Measurements from ENCODE around the gene DLGAP4.

Gene DLGAP4

GRCh38 chr20:36318166-36318565, 12.0 kb downstream of the DLGAP4 start:
- TF ChIP-seq POLR2A (IDR thresholded peaks at IDR 0.05; ENCODE audit: low read depth, low read length) = no peak
- DNase-seq (ENCODE audit: insufficient read length, low spot score) = no peak
- no peak for FAIRE-seq

GRCh38 chr20:36319356-36320260, 13.5 kb downstream of the DLGAP4 start:
- FAIRE-seq (no peak), DNase-seq (ENCODE audit: insufficient read length, low spot score) (no peak)
- no peak for TF ChIP-seq POLR2A (IDR thresholded peaks at IDR 0.05; ENCODE audit: low read depth, low read length)

- no peak for DNase-seq (ENCODE audit: insufficient read length, low spot score)
- FAIRE-seq = no peak
- no peak for TF ChIP-seq POLR2A (IDR thresholded peaks at IDR 0.05; ENCODE audit: low read depth, low read length)
Observed at GRCh38 chr20:36320261-36320897, 14.2 kb downstream of the DLGAP4 start.

- FAIRE-seq (no peak), DNase-seq (ENCODE audit: insufficient read length, low spot score) (no peak)
- no peak for TF ChIP-seq POLR2A (IDR thresholded peaks at IDR 0.05; ENCODE audit: low read depth, low read length)
Observed at GRCh38 chr20:36320898-36321695, 15.0 kb downstream of the DLGAP4 start.

- TF ChIP-seq POLR2A (IDR thresholded peaks at IDR 0.05; ENCODE audit: low read depth, low read length) = no peak
- DNase-seq (ENCODE audit: insufficient read length, low spot score) = no peak
- no peak for FAIRE-seq
Observed at GRCh38 chr20:36322131-36322530, 16.0 kb downstream of the DLGAP4 start.

- FAIRE-seq = no peak
- no peak for TF ChIP-seq POLR2A (IDR thresholded peaks at IDR 0.05; ENCODE audit: low read depth, low read length)
- no peak for DNase-seq (ENCODE audit: insufficient read length, low spot score)
Observed at GRCh38 chr20:36330091-36330490, 24.0 kb downstream of the DLGAP4 start.

GRCh38 chr20:36331209-36331608, 25.1 kb downstream of the DLGAP4 start:
- FAIRE-seq = no peak
- no peak for TF ChIP-seq POLR2A (IDR thresholded peaks at IDR 0.05; ENCODE audit: low read depth, low read length)
- no peak for DNase-seq (ENCODE audit: insufficient read length, low spot score)

- TF ChIP-seq POLR2A (IDR thresholded peaks at IDR 0.05; ENCODE audit: low read depth, low read length) = no peak
- FAIRE-seq = no peak
- no peak for DNase-seq (ENCODE audit: insufficient read length, low spot score)
Observed at GRCh38 chr20:36333841-36334240, 27.7 kb downstream of the DLGAP4 start.

GRCh38 chr20:36334281-36335205, 28.4 kb downstream of the DLGAP4 start:
- DNase-seq (ENCODE audit: insufficient read length, low spot score) (no peak), FAIRE-seq (no peak)
- no peak for TF ChIP-seq POLR2A (IDR thresholded peaks at IDR 0.05; ENCODE audit: low read depth, low read length)

- FAIRE-seq = no peak
- DNase-seq (ENCODE audit: insufficient read length, low spot score) = no peak
Observed at GRCh38 chr20:36335206-36335870, 29.2 kb downstream of the DLGAP4 start.

GRCh38 chr20:36336204-36336603, 30.1 kb downstream of the DLGAP4 start:
- TF ChIP-seq POLR2A (IDR thresholded peaks at IDR 0.05; ENCODE audit: low read depth, low read length) = no peak
- FAIRE-seq (no peak), DNase-seq (ENCODE audit: insufficient read length, low spot score) (no peak)

More at GRCh38 chr20:36335206-36335870, 29.2 kb downstream of the DLGAP4 start:
- no peak for TF ChIP-seq POLR2A (IDR thresholded peaks at IDR 0.05; ENCODE audit: low read depth, low read length)

GRCh38 chr20:36336954-36337704, 31.0 kb downstream of the DLGAP4 start:
- no peak for FAIRE-seq
- TF ChIP-seq POLR2A (IDR thresholded peaks at IDR 0.05; ENCODE audit: low read depth, low read length) = no peak
- no peak for DNase-seq (ENCODE audit: insufficient read length, low spot score)
